ENCODE measurements around the gene CEL. TPM values are rescaled to one million over a fixed set of nuclear protein-coding genes. Genes with fewer than 3 reads are reported as not detected.

CEL gene
- total and polyA plus RNA-seq, 2 donors (not counting 1 experiment from before 2014, with no cell fraction given) = 0.12 to 0.33 TPM

GRCh38 chr9:133120501-133121197 is 58.9 kb downstream of the CEL start:
- no peak for DNase-seq (ENCODE audit: low read depth in 2 of 2)
- Histone ChIP-seq H3K4me2 (ENCODE audit: extremely low read depth, insufficient read depth, low read length) (peak overlapping the region; percentile 79), H3K4me3 (replicated peaks in 1 of 4; ENCODE audit: control extremely low read depth in 1 of 4, insufficient read depth in 1 of 4, low read depth in 3 of 4, low read length in 4 of 4) (peak overlapping the region; percentile 47 to 69 (median 56)), H3K9me3 (ENCODE audit: control insufficient read depth, insufficient read depth, low read depth, low read length) (no peaks in the 10 kb centered on the region), H3K4me1 (ENCODE audit: control insufficient read depth, extremely low read depth, insufficient read depth, low read length) (peaks cover 17% of the 10 kb centered on the region), H4K20me1 (ENCODE audit: control insufficient read depth, extremely low read depth, insufficient read depth, low read length) (no peaks in the 10 kb centered on the region), H3K27me3 (ENCODE audit: control insufficient read depth, insufficient read depth, low read length) (no peaks in the 10 kb centered on the region), H3K9ac (ENCODE audit: insufficient read depth, low read length) (peak overlapping the region; percentile 65), H2AFZ (ENCODE audit: low read length) (no peak overlapping the region), H3K36me3 (ENCODE audit: control insufficient read depth, insufficient read depth, low read length) (no peaks in the 10 kb centered on the region), H3K27ac (ENCODE audit: insufficient read depth, low read length) (peak overlapping the region; percentile 17), H3K79me2 (ENCODE audit: control insufficient read depth, insufficient read depth, low read length) (peaks cover 8% of the 10 kb centered on the region)
- TF ChIP-seq CTCF (conservative IDR thresholded peaks at IDR 0.05 in 1 of 2, IDR thresholded peaks at IDR 0.05 in 1 of 2; ENCODE audit: low read depth in 1 of 2, low read length in 2 of 2) = no peak
- no peak for TF ChIP-seq EZH2 (IDR thresholded peaks at IDR 0.05; ENCODE audit: low read length, missing control alignments)

Other genes with a start within 250 kb of the CEL start
- 0.17 and 0.26 TPM in 2 replicates for gene AK8, start 183.7 kb upstream of the CEL start, total RNA-seq
- 0.25 and 0.50 TPM in 2 replicates for gene AK8, start 183.7 kb upstream of the CEL start, polyA plus RNA-seq
- gene SPACA9, start 183.1 kb upstream of the CEL start, total RNA-seq = 3.1 and 4.3 TPM in 2 replicates
- 3.9 and 4.4 TPM in 2 replicates for gene SPACA9, start 183.1 kb upstream of the CEL start, polyA plus RNA-seq
- gene TSC1, start 117.4 kb upstream of the CEL start, total RNA-seq = 32.1 and 41.5 TPM in 2 replicates
- 43.4 and 48.0 TPM in 2 replicates for gene TSC1, start 117.4 kb upstream of the CEL start, polyA plus RNA-seq
- gene GFI1B, start 83.3 kb upstream of the CEL start, total RNA-seq = under 0.01 TPM in 1 of 2 replicates, not detected in the other
- gene GFI1B, start 83.3 kb upstream of the CEL start, polyA plus RNA-seq = 0.02 and 0.06 TPM in 2 replicates
- 32.4 TPM in 2 replicates for gene GTF3C5, start 31.0 kb upstream of the CEL start, total RNA-seq
- 32.2 and 44.1 TPM in 2 replicates for gene GTF3C5, start 31.0 kb upstream of the CEL start, polyA plus RNA-seq
- gene RALGDS, start 59.3 kb downstream of the CEL start, total RNA-seq = 16.2 and 23.6 TPM in 2 replicates
- 16.6 and 22.4 TPM in 2 replicates for gene RALGDS, start 59.3 kb downstream of the CEL start, polyA plus RNA-seq
- gene GBGT1, start 101.9 kb downstream of the CEL start, total RNA-seq = 3.3 and 4.1 TPM in 2 replicates
- gene GBGT1, start 101.9 kb downstream of the CEL start, polyA plus RNA-seq = 0.86 and 2.6 TPM in 2 replicates
- not detected in 2 replicates for gene OBP2B, start 147.3 kb downstream of the CEL start, total RNA-seq
- gene OBP2B, start 147.3 kb downstream of the CEL start, polyA plus RNA-seq = not detected in 2 replicates
- gene ABO, start 213.2 kb downstream of the CEL start, total RNA-seq = not detected in 2 replicates
- not detected in 2 replicates for gene ABO, start 213.2 kb downstream of the CEL start, polyA plus RNA-seq

Data from fibroblast of lung (primary cell).